CD4-positive, alpha-beta T cell treated with Interleukin-17A for 4 hours (primary cell): ENCODE data around the gene BSN.

ENCODE experiments used
- DNase-seq: peaks from one replicate; pipeline ENCODE4 v3.0.0-alpha.2; 2020; ENCODE audit warnings: mixed read lengths

The BSN gene

DNA sequence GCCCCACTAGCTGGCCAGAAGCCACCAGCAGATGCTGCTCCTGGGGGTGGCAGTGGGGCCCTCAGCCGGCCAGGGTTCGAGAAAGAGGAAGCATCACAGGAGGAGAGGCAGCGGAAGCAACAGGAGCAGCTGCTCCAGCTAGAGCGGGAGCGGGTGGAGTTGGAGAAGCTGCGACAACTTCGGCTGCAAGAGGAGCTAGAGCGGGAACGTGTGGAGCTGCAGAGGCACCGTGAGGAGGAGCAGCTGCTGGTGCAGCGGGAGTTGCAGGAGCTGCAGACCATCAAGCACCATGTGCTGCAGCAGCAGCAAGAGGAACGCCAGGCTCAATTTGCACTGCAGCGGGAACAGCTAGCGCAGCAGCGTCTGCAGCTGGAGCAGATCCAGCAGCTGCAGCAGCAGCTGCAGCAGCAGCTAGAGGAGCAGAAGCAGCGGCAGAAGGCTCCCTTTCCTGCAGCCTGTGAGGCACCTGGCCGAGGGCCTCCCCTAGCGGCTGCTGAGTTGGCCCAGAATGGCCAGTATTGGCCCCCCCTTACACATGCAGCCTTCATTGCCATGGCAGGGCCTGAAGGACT lies 102.3 kb downstream of the BSN start:
- peak; percentile 8 for DNase-seq

- DNase-seq, result no peak
Measured at GRCh38 chr3:49657208-49657915, 103.1 kb downstream of the BSN start.

DNA sequence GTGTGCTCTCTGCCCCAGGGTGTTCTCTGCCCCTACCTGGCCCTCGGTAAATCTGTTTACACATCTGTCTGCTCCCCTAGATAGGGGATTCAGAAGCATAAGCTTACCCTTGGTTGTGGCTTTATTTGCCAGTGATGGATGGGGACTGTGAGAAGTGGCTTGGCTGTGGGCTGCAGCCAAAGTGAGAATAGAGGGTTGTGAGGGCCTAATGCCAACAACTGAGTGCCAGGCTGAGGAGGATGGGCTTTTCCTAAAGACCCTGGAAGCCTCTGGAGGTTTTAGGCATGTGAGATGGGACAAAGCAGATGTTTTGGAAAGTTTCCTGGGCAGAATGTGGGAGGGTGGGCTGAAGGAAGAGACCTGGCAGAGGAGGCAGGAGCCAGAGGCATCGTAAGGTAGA lies 104.4 kb downstream of the BSN start:
- DNase-seq, result no peak

DNA sequence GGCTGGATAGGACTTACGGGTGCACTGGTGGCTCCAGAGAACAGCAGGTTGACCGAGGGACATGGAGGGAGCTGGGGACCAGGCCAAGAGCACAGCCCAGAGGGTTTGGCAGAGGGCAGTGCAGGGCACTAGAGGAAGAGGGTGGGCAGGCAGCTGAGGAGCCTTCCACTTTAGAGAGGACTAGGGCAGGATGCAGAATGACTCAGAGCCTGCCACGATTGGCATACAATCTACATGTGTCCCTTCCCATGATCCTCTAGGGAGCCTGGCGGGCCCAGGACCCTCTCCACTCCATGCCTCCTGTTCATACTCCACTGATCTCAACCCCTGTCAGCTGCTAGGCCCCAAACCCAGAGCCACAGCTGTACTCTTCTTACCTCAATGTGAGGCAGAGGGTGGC lies 105.5 kb downstream of the BSN start:
- DNase-seq, result no peak

DNA sequence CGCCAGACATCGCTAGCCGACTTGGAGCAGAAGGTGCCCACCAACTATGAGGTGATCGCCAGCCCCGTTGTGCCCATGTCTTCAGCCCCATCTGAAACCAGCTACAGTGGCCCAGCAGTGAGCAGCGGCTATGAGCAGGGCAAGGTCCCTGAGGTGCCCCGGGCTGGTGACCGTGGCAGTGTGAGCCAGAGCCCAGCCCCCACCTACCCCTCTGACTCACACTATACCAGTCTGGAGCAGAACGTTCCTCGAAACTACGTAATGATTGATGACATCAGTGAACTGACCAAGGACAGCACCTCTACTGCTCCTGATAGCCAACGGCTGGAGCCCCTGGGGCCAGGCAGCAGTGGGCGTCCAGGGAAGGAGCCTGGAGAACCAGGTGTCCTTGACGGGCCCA lies 107.0 kb downstream of the BSN start:
- no peak for DNase-seq

DNA sequence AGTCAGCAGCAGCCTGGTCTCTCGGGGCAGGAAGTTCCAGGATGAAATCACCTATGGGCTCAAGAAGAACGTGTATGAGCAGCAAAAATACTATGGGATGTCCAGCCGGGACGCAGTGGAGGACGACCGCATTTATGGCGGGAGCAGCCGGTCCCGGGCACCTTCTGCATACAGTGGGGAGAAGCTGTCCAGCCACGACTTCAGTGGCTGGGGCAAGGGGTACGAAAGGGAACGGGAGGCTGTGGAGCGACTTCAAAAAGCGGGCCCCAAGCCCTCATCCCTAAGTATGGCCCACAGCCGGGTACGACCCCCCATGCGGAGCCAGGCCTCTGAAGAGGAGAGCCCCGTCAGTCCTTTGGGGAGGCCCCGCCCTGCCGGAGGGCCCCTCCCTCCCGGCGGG lies 107.7 kb downstream of the BSN start:
- no peak for DNase-seq

- no peak for DNase-seq
Measured at GRCh38 chr3:49662720-49663413, 108.6 kb downstream of the BSN start.

GRCh38 chr3:49663831-49664230 lies 109.6 kb downstream of the BSN start:
- DNase-seq, result no peak

DNA sequence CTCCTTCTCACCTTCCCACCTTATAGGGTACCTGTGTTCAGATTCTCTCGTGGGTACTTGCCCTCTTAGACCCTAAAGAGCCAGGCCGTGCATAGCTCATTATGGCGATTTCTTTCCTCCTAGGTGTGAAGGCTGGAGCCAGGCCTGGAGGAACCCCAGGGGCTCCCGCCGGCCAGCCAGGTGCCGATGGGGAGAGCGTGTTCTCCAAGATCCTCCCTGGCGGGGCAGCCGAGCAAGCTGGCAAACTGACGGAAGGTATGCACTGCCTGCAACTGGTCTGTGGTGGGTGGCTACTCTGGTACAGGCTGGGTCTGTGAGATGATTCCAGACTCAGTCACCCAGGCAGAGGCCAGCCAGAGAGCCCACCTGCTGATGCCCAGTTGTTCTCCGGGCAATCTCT lies 110.0 kb downstream of the BSN start:
- DNase-seq, result no peak

GRCh38 chr3:49665822-49666519 lies 111.7 kb downstream of the BSN start:
- DNase-seq, result no peak

DNA sequence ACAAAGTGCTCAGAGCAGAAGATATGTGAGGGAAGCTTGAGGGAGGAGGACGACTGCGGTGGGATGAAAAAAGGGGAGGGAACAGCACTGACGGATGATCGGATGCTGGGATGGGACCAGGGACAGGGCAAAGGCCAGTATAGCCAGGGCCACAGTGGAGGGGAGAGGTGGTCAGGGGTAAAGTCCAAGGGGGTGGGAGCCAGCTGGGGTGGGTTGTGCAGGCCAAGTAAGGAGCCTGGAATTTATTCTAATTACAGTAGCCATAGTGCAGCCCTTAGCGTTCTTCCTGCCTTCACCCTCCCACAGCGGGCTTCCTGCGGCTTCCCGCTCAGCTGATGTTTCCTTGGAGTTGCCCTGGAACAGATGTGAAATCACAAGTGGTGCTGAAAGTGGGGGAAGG lies 112.3 kb downstream of the BSN start:
- DNase-seq, result no peak

GRCh38 chr3:49667701-49668413 lies 113.6 kb downstream of the BSN start:
- DNase-seq, result no peak

DNA sequence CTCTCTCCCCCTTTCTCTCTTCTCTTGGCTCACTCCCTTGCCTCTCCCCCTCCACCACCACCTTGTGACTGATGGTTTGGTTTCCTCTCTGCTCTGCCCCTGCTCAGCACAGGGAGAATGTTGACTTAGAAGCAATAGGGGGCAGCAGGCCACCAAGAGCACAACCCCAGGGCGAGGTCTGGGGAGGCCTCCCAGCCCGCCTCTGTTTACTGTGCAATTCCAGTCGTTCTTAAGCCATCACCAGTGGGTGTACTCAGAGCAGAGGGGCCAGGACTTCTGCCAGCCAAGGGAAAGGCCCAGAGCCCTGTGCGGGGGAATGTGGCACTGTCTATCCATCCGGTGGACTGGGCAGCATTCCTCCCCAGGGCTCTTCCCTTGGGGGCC lies 114.1 kb downstream of the BSN start:
- DNase-seq, result no peak

- no peak for DNase-seq
Measured at GRCh38 chr3:49668861-49669260, 114.6 kb downstream of the BSN start.

- no peak for DNase-seq
Measured at GRCh38 chr3:49669352-49669751, 115.1 kb downstream of the BSN start.

DNA sequence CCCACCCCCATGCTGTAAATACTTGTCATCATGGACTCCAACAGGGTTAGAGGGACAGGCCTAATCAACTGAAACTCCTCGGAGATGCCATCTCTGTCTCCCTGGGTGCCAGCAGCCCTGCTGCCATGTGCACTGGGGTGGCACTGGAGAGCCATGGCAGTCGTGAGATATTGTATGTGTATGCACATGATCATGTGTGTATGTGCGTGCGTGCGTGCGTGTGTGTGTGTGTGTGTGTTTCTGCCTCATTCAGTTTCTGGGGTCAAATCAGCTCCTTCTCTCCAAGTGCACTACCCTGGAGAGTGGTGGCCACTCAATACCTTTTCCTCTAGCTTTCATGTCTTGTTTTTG lies 116.6 kb downstream of the BSN start:
- no peak for DNase-seq

DNA sequence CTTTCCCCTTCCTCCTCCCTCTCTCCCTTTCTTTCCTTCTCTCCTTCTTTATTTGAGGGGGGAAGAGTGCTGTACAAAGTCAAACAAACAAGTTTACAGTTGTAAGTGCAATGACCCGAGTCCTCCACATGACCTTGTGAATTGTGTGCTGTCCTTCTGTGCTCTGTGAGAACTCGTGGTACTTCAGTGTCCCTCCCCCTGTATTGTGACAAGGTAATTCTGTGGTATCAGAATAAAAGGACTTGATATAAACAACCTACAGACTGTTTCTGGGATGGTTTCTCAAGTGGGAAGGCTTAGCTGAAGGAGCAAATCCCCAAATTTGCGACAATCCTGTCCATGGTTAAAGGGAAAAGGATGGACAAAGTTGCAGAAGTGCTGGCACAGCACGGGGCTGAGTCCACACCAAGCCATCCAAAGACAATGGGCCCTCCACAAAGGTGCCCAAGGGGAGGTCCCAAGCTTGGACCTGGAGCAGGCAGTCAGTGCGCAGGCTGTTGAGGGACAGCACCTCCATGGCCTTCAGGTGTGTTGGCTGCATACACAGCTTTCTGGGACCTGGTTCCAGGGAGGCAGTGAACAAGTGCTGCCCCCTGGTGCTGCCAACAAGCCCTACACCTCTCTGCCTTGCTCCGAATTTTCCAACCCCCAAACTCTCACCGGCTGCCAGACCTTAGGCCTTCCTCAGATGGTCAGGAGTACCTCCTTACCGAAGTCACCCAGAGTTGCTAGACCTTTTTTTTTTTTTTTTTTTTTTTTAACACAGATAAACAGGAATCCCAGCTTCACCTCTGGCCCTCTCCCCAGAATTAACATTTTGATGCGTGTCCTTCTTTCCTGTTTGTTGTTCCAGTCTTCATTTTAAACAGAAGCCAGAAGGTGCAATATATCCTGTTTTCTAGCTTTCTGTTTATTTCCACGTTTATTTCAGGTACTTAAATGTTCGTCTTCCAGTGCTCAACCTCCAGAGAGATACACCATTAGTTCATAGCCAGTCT lies 117.3 kb downstream of the BSN start:
- peak; percentile 80 for DNase-seq

GRCh38 chr3:49673121-49673714 lies 118.9 kb downstream of the BSN start:
- no peak for DNase-seq

DNA sequence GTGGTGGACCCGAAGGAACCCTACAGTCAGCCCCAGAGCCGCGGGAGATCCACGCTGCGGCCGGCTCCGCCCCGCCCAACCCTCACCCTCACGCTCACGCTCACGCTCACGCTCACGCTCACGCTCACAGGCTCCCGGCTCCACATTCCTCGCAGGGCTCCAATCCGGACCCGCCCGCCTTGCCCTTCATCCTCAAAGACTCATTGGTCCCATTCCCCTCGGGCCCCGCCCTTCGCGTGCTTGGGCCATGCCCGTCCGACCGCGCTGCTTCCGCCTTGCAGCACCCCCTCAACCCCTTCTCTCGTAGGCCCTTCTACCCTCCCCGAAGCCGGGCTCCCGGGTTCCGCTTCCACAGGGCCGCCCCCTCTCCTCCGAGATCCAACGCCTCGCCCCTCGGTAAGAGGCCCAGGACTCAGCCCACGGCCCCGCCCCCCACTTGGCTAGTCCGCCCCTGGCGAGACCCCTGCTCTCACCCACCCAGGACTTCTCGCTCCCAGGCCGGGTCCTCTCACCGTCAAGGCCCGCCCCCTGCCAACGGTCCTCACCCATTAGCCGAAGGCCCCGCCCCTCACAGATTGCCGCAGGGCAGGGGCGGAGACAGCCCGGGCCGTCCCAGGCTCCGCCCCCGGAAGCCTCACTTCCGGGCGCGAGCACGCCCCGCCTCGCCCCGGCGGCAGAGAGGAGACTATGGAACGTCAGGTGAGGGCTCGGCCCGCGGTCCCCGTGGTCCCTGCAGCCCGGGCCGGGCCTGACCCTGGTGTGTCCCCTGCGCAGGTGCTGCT lies 119.6 kb downstream of the BSN start, which contains the start of gene APEH:
APEH (plus strand) TSS at position 637 of the 782 bp plus-strand sequence; CDS start at position 688, 51 bp downstream.
- DNase-seq, result peak; percentile 98

DNA sequence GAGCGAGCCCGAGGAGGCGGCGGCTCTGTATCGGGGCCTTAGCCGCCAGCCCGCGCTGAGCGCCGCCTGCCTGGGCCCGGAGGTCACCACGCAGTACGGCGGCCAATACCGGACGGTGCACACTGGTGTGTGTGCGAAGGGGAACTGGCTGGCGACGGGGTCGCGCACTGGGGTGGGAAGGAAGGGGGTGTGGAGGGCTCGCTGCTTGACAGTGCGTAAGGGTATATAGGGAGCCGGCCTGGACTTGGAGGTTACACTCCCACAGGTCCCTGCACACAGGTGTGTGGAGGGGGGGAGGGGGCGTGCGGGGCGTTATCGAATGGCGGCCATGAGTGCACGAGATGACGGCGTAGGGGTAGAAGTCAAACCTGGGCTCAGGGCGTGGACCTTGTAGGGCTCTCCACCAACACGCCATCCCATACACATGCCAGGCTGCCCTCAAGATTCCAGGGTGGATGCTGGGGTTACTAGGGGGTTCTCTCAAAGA lies 120.3 kb downstream of the BSN start:
- DNase-seq, result no peak
